Measurements from ENCODE around the gene RRAS. TPM values are rescaled to one million over a fixed set of nuclear protein-coding genes. Genes with fewer than 3 reads are reported as not detected.

RRAS gene
- total RNA-seq, 1 donor from 2014 or later = 1.2 TPM

DNA sequence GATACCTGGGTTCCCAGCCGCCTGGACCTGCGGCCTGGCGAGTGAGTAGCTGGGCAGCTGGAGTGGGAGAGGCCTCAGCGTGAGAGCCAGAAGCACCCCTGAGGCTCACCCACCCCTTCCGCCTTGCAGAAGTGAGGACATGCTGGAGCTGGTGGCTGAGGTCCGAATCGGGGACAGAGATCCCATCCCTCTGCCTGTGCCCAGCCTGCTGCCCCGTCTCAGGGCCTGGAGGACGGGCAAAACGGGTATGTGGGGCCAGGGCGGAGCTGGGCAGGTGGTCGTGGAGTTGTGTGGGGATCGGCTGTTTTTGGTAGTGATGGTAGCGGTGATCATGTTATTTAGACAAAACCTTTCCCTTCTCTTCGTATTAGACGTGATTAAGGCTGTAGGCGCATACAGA is 6.6 kb upstream of the RRAS start:
- Mint-ChIP-seq H3K4me3 (peak overlapping the region; percentile 61), H3K9me3 (no peaks in the 10 kb centered on the region), H3K27ac (ENCODE audit: unreplicated experiment) (no peak overlapping the region), H3K27me3 (ENCODE audit: low read depth) (no peaks in the 10 kb centered on the region), H3K36me3 (ENCODE audit: low read depth) (peaks cover 5% of the 10 kb centered on the region), H3K4me1 (peaks cover 26% of the 10 kb centered on the region)
- TF ChIP-seq CTCF (conservative IDR thresholded peaks at IDR 0.05) = no peak
- no peak for DNase-seq (ENCODE audit: low read depth, low spot score)

DNA sequence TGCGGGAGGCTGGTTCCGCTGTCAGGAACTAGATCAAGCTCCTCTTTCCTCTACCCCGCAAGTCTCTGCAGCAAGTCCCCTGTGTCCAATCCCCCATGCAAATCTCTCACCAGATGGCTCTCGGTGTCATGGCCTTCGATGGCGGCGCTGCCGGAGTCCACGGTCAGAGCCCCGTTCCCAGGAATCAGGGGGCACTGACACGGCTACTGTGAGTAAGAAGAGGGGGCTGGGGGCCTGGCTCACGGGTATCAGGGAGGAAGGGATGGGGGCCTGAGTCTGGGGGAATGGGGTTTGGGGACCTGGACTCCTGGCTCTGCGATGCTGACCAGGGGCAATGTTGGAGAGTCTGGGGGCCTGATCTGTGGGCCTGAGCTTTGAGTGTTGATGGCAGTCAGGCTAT is 6.1 kb upstream of the RRAS start:
- Mint-ChIP-seq H3K9me3 (no peaks in the 10 kb centered on the region), H3K4me1 (peaks cover 30% of the 10 kb centered on the region), H3K36me3 (ENCODE audit: low read depth) (peaks cover 5% of the 10 kb centered on the region), H3K4me3 (no peak overlapping the region), H3K27me3 (ENCODE audit: low read depth) (no peaks in the 10 kb centered on the region), H3K27ac (ENCODE audit: unreplicated experiment) (no peak overlapping the region)
- no peak for TF ChIP-seq CTCF (conservative IDR thresholded peaks at IDR 0.05)
- DNase-seq (ENCODE audit: low read depth, low spot score) = no peak

GRCh38 chr19:49645592-49645991 is 5.6 kb upstream of the RRAS start:
- peak overlapping the region; percentile 50 for H3K27ac Mint-ChIP-seq (ENCODE audit: unreplicated experiment)
- H3K36me3 Mint-ChIP-seq (ENCODE audit: low read depth) = peaks cover 5% of the 10 kb centered on the region
- DNase-seq (ENCODE audit: low read depth, low spot score) = no peak

DNA sequence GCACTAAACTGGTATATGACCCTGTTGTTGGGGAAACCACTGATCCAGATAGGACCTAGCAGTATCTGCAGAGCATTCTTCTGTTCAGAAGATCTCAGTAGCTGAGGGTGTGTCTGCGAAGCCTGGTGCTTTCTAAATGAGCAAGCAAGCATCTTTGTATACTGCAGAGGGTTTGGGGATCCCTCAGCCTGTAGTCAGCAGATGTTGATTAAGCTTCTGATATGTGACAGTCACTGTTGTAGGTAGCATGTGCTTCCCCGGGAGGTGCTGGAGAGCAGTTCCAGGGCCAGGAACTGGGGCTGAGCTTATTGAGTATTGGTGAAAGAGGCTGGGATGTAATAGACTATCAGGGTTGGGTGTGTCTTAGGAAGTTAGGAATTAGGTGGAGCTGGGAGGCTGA is 3.5 kb upstream of the RRAS start:
- Mint-ChIP-seq H3K27me3 (ENCODE audit: low read depth) (peaks cover 16% of the 10 kb centered on the region), H3K9me3 (no peaks in the 10 kb centered on the region), H3K4me3 (peak overlapping the region; percentile 100), H3K4me1 (peaks cover 52% of the 10 kb centered on the region), H3K36me3 (ENCODE audit: low read depth) (peaks cover 2% of the 10 kb centered on the region), H3K27ac (ENCODE audit: unreplicated experiment) (peak overlapping the region; percentile 89)
- DNase-seq (ENCODE audit: low read depth, low spot score) = no peak
- TF ChIP-seq CTCF (conservative IDR thresholded peaks at IDR 0.05) = no peak

More at GRCh38 chr19:49645592-49645991, 5.6 kb upstream of the RRAS start:
- Mint-ChIP-seq H3K9me3 (no peaks in the 10 kb centered on the region), H3K4me3 (peak overlapping the region; percentile 19), H3K4me1 (peaks cover 34% of the 10 kb centered on the region), H3K27me3 (ENCODE audit: low read depth) (no peaks in the 10 kb centered on the region)
- no peak for TF ChIP-seq CTCF (conservative IDR thresholded peaks at IDR 0.05)

DNA sequence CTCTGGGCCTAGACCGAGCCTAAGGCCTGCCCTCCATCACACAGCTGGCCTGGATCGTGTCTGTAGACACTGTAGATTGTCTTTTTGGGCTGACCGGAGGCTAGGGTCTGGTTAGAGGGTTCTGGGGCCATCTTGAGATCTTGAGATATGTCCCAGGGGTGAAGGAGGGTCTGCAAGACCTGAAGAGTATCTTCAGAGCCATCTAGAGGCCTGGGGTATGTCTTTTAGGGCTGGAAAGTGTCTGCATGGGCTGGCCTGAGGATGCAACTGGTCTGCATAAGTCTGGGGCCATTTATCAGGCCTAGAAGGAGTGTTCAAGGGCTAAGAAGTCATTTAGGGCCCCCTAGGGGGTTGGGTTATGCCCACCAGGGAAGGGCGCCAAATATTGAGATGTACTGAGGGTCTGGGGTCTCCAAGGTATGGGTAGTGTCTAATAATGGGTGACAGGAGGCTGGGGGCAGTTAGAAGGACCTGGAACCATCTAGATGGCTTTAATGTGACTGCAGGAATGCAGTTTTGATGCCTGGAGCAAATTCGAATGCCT is 2.6 kb upstream of the RRAS start:
- H3K4me3 Mint-ChIP-seq = peak overlapping the region; percentile 100
- H3K9me3 Mint-ChIP-seq = no peaks in the 10 kb centered on the region
- H3K36me3 Mint-ChIP-seq (ENCODE audit: low read depth) = peaks cover 2% of the 10 kb centered on the region
- H3K4me1 Mint-ChIP-seq = peaks cover 59% of the 10 kb centered on the region
- peaks cover 22% of the 10 kb centered on the region for H3K27me3 Mint-ChIP-seq (ENCODE audit: low read depth)
- no peak for TF ChIP-seq CTCF (conservative IDR thresholded peaks at IDR 0.05)
- peak overlapping the region; percentile 96 for H3K27ac Mint-ChIP-seq (ENCODE audit: unreplicated experiment)
- DNase-seq (ENCODE audit: low read depth, low spot score) = no peak
